DMS 273 (cell line): ENCODE measurements around the gene SLC23A3.
"Not testable (repeated sequence)": the region's sequence is repeated elsewhere in the genome, so short reads cannot be mapped to it uniquely, and the experiment has no call there.

Experiments used
- DNase-seq: peaks from one replicate; lab custom pipeline; 2025; ENCODE audit not compliant: unreplicated experiment; lab: John Stamatoyannopoulos, UW

Gene SLC23A3

GRCh38 chr2:219205165-219205538, 35.3 kb upstream of the SLC23A3 start:
- no peak for DNase-seq

GRCh38 chr2:219204425-219205164, 34.8 kb upstream of the SLC23A3 start:
- no peak for DNase-seq

GRCh38 chr2:219201331-219201730, 31.5 kb upstream of the SLC23A3 start:
- not testable (repeated sequence) for DNase-seq

- not testable (repeated sequence) for DNase-seq
Measured at GRCh38 chr2:219200502-219201326, 30.9 kb upstream of the SLC23A3 start.

DNA sequence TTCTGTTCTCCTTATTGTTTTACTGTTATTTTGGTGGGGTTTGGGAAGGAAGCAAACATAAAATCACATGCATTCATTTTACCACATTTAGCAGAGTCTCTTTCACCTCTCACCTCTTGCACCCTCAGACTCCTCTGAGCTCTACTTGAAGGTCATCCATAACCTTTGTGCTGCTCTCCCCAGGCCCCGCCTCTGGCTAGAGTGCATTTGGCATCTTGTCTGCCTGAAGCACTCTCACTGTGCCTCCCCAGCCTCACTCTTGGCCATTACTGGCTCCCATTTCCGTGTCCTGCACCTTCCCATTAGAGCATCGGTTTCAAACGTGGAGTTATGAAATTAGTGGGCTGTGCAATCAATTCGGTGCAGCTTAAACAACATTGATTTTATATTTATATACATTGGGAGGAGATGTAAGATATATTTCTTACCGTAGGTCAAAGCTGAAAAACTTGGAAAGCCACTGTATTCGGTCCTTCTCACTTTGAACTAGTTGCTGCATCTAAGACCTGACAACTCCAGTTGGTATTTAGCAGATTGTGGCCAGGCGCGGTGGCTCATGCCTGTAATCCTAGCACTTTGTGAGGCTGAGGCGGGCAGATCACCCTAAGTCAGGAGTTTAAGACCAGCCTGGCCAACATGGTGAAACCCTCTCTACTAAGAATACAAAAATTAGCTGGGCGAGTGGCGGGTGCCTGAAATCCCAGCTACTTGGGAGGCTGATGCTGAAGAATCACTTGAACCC, 29.8 kb upstream of the SLC23A3 start:
- DNase-seq, result no peak

DNA sequence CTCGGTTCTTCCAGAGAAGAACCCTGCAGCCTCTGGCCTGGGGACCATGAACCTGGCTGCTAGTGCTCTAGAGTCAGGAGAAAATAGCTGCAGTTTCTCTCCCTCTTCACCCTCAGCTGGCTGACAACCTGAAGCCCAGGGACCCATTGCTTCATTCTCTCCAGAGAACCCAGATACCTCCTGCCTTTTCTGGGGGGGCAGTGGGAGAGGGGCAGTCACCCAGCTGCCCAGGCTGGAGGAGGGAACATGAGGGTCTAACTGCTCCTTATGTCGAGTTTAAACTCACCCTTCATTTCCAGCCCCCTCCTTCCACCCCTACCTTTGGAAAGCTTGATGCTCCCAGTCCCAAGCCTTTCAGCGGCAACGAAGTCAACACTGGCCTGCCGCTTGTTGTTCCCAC, 29.1 kb upstream of the SLC23A3 start:
- DNase-seq, result no peak

GRCh38 chr2:219197388-219197787, 27.6 kb upstream of the SLC23A3 start:
- DNase-seq, result no peak

DNA sequence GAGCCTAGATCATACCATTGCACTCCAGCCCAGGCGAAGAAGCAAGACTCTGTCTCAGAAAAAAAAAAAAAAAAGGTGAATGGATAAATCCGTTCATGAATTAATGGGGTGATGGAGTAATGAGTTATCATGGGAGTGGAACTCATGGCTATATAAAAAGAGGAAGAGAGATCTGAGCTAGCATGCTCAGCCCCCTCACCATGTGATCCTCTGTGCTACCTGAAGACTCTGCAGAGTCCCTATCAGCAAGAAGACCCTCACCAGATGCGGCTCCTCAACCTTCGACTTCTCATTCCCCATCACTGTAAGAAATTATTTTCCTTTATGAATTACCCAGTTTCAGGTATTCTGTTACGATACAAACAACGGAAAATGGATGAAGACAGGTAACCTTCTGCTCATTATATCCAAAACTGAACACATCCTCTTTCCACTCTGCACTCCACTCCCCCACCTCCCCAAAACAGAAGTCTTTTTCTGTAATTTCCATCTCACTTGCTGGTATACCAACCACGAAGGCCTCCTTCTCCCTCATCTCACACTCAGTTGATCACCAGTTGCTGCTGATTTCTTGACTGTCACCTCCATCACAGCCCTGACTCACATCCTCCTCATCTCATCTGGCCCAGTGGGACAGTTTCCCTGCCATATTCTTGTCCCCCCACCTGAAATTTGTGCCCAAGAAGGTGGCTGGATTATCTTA, 17.1 kb upstream of the SLC23A3 start:
- DNase-seq, result no peak

GRCh38 chr2:219184121-219184520, 14.3 kb upstream of the SLC23A3 start:
- DNase-seq, result peak; percentile 95

- no peak for DNase-seq
Measured at GRCh38 chr2:219183151-219183772, 13.4 kb upstream of the SLC23A3 start.

DNA sequence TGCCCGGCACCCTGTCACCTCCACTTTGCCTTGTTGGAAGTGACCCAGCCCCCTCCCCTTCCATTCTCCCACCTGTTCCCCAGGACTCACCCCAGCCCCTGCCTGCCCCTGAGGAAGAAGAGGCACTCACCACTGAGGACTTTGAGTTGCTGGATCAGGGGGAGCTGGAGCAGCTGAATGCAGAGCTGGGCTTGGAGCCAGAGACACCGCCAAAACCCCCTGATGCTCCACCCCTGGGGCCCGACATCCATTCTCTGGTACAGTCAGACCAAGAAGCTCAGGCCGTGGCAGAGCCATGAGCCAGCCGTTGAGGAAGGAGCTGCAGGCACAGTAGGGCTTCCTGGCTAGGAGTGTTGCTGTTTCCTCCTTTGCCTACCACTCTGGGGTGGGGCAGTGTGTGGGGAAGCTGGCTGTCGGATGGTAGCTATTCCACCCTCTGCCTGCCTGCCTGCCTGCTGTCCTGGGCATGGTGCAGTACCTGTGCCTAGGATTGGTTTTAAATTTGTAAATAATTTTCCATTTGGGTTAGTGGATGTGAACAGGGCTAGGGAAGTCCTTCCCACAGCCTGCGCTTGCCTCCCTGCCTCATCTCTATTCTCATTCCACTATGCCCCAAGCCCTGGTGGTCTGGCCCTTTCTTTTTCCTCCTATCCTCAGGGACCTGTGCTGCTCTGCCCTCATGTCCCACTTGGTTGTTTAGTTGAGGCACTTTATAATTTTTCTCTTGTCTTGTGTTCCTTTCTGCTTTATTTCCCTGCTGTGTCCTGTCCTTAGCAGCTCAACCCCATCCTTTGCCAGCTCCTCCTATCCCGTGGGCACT, 12.7 kb upstream of the SLC23A3 start:
- DNase-seq, result peak; percentile 24

DNA sequence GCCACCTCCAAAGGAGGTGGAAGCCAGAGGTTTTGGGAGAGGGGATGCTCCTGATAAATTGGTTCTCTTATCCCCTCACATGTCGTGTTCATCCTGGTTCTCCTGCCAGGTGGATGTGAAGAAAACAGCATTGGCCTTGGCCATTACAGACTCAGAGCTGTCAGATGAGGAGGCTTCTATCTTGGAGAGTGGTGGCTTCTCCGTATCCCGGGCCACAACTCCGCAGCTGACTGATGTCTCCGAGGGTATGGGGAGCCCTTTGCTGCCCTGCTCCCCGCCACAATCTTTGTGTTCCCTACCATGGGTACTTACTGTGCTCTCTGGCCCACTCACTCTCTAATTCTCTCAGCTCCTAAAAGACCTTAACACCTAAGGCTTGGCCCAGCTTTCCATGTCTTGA, 11.7 kb upstream of the SLC23A3 start:
- DNase-seq, result no peak

DNA sequence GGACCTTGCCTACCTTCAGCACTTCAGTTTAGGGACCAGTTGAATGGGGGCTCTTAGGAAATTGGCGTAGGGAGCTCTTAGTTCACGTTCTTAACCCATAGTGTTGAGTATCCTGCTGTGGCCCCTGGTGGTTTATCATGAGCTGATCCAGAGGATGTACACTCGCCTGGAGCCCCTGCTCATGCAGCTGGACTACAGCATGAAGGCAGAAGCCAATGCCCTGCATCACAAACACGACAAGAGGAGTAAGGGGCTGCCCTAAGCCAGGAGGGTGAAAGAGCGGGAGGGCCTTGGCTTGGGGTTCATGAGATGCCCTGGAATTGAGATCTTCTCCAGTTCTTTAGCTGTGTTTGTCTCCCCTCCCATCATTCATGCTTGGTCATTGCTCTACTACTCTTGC, 11.1 kb upstream of the SLC23A3 start:
- DNase-seq, result no peak

DNA sequence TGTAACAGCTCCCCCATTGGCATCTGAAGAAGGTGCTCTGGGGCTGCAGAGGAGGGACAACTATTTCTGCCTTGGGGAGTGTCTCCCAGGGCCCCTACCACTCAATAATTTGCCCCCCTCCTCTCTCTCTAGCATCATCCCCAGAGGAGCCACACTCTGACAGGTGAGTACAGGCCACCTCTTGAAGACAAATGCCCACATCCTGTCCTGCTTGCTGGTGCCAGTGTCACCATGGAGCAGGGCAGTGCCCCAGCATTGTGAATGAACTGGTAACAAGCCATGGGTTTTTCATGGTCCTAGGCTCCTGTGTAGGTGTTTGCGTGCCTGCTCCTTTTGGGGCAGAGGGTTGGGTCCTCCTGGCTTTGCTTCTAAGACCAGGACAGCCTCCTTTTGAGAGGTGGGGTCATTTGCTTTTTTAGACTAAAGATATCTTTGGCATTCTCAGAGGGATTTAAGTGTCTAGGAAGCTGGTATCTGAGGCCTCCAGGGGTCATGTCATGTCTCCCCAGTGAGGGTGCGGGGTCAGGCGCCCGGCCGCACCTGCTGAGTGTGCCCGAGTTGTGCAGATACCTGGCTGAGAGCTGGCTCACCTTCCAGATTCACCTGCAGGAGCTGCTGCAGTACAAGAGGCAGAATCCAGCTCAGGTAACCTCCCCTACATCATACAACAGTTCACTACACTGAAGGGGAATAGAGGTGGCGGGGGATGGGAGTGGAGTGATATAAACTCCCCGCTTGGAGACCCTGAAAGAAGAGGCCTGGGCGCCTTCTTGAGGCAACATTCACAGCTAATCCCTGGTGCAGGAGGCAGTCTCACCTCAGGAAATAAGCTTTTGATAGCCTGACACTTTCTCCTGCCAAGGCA, 10.0 kb upstream of the SLC23A3 start:
- DNase-seq, result no peak

DNA sequence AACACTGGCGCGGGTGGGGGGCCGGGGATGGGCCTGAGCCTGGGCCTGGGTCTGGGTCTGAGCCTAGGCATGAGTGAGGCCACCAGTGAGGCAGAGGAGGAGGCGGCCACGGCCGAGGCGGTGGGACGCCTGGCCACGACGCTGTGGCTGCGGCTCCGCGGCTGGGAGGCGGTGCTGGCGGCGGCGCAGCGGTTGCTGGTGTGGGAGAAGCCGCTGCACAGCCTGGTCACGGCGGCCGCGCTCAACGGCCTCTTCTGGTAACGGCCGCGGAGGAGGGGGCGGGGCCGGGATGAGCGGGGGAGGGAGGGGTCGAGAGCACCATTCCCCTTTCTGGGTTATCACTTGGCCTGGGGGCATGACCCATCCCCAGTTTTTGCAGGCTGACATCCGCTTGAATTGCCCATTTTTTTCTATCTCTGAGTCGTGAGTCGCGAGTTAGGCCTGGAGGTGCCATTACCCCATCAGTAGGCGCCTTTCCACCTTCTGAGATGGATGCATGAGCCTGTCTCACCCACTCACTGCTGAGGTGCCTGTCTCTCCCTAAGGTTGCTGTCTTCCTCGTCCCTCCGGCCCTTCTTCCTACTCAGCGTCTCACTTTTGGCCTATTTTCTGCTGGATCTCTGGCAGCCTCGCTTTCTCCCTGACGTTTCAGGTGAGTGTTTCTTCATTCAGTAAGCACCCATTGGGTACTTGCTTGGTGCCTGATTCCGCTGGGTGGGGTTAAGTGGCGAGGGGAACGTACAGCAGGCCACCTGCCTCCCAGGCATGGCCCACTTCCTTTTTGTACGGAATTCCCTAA, 8.7 kb upstream of the SLC23A3 start:
- peak; percentile 70 for DNase-seq

DNA sequence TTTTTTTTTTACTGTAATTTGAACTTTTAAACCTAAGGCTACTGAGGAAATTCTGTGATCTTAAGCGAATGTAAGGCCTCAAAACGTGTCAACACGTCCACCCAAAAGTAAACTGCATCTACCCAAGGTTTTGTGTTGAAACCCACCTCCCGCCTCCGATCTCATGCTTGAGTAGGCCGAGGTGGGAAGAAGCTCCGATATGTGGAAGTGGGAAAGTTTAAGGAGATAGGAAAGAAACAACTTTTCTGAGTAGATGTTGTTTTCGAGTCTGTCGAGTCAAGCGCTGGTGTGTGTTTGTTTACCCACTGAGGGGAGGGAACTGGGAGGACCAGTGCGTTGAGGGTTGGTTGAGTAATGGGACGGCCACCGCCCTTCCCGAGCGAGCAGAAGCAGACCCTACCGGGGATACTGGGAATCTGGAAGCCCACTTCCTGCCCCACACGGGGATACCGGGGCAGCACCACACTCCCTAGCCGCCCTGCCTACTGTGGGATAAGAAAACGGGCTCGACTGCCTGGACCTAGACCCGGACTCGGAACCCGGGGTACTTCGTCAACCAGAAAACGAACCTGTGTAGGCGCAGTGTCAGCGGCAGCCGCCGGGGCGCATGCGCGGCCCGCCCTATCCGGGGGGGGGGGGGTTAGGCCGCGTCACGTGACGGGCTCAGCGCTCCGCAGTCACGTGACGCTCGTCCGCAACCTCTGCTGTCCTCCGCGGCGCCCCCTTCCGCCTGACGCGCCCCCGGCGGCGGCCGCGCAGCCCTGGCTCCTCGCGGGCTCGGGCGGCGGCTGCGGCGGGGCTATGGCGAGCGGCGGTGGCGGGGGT, 7.9 kb upstream of the SLC23A3 start, which contains the start of gene RETREG2:
TSS of gene RETREG2 (plus strand) at position 724 of the 825 bp plus-strand sequence. CDS start at position 802, 78 bp downstream.
- peak; percentile 94 for DNase-seq
